Measurements from ENCODE around the gene PTBP1.
A peak's percentile ranks its signal among the peaks of the same experiment; 100 is the strongest.

PTBP1 gene

GRCh38 chr19:772730-773436 is 24.4 kb upstream of the PTBP1 start:
- FAIRE-seq: no peak

DNA sequence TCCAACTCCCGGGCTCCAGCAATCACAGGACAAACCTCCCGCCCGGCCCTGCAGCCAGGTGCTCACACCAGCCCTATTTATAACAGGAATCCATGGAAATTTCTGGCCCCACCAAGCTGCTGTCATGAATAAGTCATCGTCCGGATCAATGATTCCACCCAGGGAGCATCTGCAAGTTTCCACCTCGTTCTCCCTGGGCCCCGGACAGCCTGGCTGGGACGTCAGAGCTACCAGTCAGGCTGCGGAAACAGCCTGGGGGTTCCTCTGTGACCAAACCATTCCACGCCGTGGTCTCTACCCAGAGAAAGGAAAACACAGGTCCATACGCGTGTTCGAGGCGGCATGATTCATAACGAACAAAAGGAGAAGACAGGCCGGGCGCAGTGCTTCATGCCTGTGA is 20.7 kb upstream of the PTBP1 start:
- FAIRE-seq: no peak

GRCh38 chr19:778910-779653 is 18.2 kb upstream of the PTBP1 start:
- no peak for FAIRE-seq

DNA sequence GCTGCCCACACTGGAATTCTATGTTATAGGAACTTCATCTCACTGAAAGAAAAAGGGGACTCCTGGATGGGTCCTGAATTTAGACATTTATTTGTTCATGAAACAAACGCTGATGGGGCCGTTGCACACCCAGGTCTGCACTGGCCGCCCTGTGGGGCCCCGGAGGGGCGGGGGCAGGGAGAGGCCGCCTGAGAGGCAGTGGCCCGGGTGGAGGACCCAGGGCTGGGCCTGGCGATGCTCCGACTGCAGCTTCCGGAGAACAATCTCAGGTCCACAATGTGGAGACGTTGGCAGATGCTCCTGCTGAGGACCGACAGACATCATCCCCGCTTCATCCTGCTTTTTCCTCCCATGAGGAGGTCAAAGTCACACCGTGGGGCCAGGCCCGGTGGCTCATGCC is 16.3 kb upstream of the PTBP1 start:
- FAIRE-seq: no peak

DNA sequence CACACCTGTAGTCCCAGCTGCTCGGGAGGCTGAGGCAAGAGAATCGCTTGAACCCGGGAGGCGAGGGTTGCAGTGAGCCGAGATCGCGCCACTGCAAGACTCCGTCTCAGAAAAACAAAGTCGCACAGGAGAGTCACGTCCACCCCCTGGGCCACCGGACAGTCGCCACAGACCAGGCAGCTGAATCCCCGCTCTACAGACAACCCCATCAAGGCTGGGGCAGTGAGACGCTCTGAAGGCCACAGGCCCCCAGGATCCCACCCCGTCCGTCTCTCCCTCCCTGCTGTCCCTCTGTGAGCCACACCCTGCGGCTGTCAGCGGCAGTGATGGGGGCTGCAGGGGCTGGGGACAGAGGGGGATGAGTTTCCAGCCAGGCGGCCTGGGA is 15.5 kb upstream of the PTBP1 start:
- FAIRE-seq: no peak

- no peak for FAIRE-seq
Observed at GRCh38 chr19:782185-782877, 14.9 kb upstream of the PTBP1 start.

DNA sequence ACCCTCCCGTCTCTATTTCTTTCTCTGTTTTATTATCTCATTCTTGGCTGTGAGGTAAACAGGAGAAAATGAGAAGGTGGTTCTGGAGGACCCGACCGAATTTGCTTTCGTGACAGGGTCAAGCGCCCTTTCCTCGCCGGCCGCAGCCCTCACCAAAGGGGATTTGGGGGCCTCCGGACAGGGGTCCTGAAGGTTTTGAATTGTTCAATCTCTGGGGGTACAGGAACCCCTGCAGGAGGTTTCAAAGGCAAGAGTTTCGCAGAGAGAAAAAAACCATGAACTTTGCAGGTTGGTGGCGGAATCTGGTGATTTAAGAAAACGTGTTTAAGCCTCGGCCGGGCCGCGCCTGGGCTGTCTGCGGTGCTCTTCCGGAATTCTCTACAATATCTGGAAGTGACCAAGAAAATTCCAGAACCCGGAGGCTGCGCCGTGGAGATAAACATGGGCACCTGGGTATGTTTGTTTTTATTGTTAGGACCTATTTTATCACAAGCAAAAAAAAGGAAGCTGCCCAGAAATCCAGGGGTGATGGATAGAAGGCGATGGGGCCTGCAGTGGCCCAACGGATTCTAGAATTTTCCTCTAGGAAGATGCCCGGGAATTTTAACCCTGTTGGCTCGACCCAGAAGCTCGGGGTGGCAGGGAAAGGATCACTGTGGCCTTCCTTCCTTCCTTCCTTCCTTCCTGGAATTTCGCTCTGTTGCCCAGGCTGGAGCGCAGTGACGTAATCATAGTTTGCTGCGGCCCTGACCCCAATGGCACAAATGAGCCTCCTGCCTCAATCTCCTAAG is 14.2 kb upstream of the PTBP1 start:
- FAIRE-seq: no peak

- no peak for FAIRE-seq
Observed at GRCh38 chr19:784541-784940, 12.7 kb upstream of the PTBP1 start.

DNA sequence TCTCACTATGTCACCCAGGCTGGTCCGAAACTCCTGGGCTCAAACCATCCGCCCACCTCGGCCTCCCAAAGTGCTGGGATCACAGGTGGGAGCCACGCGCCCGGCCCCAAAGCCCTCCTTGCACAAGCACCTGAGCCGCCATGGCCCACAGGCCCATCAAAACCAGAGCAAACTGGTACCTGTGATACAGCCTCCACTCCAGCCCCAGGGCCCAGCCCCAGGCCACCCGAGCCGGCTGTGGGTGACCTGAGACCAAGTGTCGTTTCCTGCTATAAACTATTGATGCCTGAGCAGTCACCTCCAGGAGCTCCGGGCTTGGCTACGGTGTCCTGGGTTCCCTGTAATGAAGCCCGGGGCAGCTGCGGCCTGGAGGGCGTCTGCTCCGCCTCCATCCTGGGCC is 9.7 kb upstream of the PTBP1 start:
- FAIRE-seq: no peak

GRCh38 chr19:788686-788982 is 8.6 kb upstream of the PTBP1 start:
- FAIRE-seq: no peak

DNA sequence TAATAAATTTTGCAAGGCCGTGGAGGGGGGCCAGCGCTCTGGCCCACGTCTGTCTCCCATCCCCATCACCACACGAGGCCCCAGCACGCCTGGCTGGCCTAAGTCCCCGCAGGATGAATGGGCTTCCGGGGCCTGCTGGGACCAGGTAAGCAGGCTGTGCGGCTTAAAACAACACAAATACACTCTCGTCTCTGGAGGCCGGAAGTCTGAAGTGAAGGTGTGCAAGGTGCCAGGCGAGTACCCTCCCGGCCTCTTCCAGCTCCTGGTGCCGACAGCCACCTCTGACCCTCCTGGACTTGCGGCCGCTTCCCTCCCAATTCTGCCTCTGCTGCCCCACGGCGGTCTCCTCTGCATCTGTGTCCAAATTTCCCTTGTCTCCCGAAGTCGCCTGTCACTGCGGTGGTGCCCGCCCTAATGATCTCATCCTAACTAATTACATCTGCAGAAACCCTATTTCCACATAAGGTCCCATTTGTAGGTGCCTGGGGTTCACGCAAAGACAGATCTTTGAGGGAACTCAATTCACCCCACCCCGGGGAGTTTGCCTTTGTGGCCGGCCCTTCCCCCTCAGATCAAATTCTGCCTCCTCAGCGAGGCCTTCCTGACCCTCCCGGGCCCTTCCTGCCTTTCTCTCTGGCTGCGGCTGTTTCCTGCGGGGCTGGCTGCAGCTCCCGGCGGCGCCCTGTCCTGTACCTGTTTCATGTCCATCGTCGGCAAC is 8.1 kb upstream of the PTBP1 start:
- FAIRE-seq: no peak

DNA sequence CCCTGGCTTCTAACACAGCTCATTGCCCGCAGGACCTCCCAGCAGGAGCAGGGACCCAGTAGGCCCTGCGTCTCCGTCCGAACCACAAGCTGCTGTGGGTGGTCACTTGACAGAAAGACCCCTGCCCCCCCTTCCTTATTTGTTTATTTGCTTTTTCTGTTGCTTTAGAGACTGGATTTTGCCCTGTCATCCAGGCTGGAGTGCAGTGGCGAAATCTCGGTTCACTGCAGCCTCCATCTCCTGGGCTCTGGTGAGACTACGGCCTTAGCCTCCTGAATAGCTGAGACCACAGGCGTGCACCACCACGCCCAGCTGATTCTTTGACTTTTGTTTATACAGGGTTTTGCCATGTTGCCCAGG is 7.6 kb upstream of the PTBP1 start:
- FAIRE-seq: peak; percentile 60

DNA sequence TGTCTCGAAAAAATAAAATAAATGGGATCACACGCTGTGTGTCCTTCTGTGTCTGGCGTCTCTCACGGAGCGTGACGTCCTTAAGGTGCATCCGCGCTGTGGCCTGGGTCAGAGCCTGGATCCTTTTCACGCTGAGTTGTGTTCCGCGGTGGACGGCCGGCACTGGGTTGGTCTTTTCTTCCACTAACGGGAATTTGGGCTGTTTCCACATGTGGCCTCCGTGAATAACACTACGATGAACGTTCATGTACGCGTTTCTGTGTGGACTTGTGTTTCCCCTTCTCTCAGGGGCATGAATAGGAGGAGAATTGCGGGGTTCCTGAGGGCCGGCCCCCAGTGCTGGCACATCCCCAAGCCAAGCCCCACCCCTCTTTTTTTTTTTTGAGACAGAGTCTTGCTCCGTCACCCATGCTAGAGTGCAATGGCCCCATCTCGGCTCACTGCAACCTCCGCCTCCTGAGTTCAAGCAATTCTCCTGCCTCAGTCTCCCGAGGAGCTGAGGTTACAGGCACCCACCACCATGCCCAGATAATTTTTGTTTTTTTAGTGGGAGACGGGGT is 6.2 kb upstream of the PTBP1 start:
- FAIRE-seq: no peak

DNA sequence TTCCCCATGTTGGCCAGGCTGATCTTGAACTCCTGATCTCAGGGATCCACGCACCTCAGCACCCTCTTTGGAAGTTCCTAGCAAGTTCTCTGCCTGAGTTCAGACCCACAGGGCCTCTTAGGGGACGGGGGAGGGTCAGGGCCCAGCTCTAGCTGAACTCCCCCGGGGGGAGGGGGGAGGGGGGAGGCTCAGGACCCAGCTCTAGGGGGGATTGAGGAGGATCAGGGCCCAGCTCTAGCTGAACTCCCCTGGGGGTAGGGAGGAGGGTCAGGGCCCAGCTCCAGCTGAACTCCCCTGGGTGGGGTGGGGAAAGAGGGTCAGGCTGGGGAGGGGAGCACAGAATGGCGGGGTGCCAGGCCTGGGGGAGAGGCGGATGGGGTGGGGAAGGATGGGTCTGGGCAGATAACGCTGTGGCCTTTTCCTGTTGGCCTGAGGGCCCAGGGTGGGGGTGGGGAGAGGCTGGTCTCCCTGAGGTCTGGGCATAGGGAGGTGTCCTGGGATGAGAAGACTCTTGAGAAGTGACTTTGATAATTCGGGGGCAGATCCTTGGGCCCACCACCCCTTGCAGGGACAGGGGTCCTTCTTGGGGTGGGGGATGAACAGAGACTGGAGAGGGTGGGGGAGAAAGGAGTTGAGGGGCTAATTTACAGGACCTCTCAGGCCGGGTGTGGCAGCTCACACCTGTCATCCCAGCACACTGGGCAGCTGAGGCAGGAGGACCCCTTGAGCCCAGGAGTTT is 5.5 kb upstream of the PTBP1 start:
- no peak for FAIRE-seq

DNA sequence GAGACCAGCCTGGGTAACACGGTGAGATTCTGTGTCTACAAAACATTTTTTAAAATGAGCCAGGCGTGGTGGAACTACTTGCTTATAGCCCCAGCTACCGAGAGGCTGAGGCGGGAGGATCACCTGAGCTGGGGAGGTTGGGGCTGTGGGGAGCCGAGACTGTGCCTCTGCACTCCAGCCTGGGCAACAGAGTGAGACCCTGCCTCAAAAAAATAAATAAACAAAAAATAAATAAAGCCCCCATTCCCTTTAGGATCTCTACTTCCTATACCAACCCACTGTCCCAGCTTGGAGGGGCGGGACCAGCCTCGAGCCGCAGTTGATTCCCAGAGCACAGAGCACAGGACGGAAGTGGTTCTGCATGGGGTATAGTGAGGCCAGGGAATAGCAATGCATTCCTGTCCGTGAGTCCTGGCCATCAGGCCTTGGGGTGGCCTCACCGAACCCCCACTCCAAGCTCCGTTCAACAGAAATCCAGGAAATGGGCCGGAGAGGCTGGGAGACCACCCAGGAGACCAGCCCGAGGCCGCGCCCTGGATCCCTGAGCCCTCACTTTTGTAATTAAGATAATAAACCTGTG is 4.9 kb upstream of the PTBP1 start:
- FAIRE-seq: no peak

GRCh38 chr19:793806-794205 is 3.4 kb upstream of the PTBP1 start:
- no peak for FAIRE-seq

DNA sequence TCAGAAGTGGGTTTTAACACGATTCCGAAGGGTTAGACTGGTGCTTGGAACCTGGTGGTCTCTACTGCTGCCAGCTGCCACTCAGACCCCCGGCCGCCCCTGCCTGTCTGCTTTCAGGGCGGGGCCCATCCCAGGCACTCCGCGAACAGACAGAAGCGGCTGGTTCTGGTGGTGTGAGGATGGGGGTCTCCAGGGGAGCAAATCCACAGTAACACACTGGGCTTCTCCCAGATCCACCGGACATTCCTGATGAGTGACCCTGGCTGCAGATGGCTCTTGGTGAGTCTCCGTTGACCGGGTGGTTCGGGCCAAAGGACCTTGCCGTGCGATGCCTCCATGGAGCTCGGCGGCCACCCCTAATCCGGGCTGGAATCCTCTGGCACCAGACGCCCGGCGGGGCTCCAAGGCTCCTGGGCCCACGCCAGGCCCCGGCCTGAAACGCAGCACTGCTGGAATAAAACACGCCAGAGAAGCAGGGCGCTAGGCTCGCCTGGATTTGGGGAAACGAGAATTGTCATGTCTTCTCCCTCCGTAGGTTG is 2.1 kb upstream of the PTBP1 start:
- no peak for FAIRE-seq

GRCh38 chr19:795691-796581 is 1.3 kb upstream of the PTBP1 start:
- FAIRE-seq: no peak

GRCh38 chr19:797528-798414 is 519 bp downstream of the PTBP1 start:
- FAIRE-seq: no peak
